HG03064 (cell line): Measurements from ENCODE around the gene USP46.

Source experiments
- ATAC-seq: cut with Tn5 transposase; IDR thresholded peaks from one replicate; pipeline ENCODE4 v1.9.1; 2021; ENCODE audit warnings: low read depth; ENCODE audit not compliant: unreplicated experiment

Gene USP46

GRCh38 chr4:52622564-52622963 is 36.5 kb downstream of the USP46 start:
- ATAC-seq: no peak

- ATAC-seq: no peak
Observed at GRCh38 chr4:52621567-52621966, 37.5 kb downstream of the USP46 start.

DNA sequence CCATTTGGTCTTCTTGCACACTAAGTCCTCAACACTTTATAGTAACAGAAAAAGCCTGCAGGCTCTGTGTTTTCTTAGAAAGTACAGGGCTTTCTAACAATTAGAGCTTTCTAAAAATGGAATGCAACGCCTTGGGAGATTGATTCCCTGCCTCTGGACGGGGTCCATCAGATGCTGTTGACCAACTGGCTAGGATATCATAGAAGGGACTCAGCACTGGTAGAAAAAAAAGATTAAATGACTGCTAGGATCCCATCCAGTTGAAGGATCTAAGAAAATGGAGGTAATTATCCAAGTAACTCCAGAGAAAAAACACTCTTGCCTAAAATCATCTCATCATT is 39.5 kb downstream of the USP46 start:
- no peak for ATAC-seq

GRCh38 chr4:52618795-52619590 is 40.1 kb downstream of the USP46 start:
- ATAC-seq: no peak

DNA sequence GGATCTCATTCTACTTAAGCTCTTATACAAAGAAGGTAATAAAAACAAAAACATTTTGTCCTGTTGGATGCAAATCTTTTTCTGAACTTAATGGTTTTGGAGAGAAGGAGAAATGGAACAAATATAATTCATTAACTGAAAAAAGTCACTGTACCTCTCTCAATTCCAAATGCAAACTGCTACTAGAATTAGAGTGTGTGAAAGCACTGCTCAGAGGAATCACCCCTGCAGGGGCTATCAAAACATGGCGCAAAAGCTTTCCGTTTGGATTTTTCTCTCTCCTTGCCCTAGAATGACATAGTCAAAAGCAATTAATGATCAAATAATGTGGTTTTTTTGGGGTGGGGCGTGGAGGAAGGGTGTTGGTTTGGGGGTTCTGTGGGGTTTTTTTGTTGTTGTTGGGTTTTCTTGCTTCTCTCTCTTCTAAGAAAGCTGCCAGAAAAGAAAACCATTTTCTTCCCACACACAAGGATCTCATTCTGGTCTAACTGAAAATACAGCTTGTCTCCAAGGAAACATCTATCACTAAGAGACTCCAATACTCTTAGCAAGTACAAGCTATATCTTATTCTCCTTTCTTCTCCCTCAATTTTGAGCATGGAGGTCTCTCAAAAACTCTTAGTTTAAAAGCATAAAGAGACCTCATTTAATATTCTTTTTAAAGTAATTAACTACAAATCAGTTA is 41.6 kb downstream of the USP46 start:
- ATAC-seq: no peak

DNA sequence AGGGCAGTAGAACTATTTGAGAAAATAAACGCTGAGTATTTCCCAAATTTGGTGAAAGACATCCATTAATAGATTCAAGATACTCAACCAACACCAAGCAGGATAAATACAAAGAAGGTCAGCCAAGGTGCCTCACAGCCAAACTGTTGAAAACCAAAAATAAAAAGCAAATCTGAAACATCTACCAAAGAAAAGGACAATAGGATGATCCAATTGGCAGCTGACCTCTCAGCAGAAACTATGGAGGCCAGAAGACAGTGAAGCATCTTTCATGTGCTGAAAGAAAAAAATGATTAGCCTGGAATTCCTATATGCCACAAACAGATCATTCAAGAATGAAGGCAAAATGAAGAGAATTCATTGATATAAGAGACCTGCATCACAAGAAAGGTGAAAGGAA is 44.9 kb downstream of the USP46 start:
- no peak for ATAC-seq

GRCh38 chr4:52612341-52612740 is 46.8 kb downstream of the USP46 start:
- no peak for ATAC-seq

GRCh38 chr4:52611030-52611555 is 48.0 kb downstream of the USP46 start:
- ATAC-seq: no peak

DNA sequence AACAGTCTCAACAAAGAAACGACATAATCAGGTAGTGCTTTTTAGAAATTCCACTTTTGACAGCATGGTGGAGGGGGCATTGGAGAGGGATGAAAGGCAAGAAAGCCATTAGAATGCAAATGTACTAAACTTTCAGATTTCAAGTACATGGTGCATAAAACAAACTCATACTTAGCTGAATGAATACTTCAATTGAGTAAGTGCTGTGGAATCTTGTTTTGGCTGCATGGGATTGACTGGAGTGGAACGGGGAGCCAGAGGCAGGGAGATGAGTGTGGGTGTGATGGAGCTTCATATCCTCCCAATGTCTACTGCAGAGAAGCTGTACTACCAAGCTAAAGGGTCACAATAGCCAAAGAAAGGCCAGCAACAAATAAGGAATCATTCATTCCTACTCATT is 52.4 kb downstream of the USP46 start:
- ATAC-seq: no peak

- ATAC-seq: no peak
Observed at GRCh38 chr4:52606040-52606439, 53.1 kb downstream of the USP46 start.

DNA sequence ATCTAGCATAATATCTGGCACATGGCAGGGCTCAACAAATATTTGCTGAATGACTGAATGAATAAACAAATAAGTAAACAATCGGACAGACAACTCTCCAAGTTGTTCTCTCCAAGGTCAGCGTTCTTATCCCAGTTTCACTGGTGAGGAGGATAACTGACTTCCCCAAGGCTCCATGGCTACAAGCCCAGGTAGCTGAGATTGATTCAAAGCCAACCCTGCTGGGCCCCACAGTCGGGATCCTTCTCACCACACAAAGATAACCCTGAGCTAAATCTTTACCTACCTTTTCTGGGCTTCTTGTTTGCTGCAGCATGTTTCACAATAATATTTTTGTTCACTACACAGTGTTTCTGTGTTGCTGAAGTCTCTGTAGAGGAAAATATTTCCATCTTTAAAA is 54.9 kb downstream of the USP46 start:
- ATAC-seq: no peak

- ATAC-seq: no peak
Observed at GRCh38 chr4:52600275-52600674, 58.8 kb downstream of the USP46 start.

- ATAC-seq: no peak
Observed at GRCh38 chr4:52595001-52595400, 64.1 kb downstream of the USP46 start.

DNA sequence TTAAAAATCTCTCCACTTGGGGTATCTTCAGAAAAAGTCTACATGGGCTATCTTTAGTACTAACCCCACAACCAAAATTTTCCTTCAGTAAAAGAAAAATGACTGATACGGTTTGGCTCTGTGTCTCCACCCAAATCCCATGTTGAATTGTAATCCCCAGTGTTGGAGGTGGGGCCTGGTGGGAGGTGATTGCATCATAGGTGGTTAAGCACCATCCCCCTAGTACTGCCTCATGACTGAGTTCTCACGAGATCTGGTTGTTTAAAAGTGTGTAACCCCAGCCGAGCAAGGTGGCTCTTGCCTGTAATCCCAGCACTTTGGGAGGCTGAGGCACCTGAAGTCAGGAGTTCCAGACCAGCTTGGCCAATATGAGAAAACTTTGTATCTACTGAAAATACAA is 66.8 kb downstream of the USP46 start:
- no peak for ATAC-seq

GRCh38 chr4:52588771-52589591 is 70.1 kb downstream of the USP46 start:
- no peak for ATAC-seq

- no peak for ATAC-seq
Observed at GRCh38 chr4:52588097-52588496, 71.0 kb downstream of the USP46 start.

GRCh38 chr4:52586069-52586468 is 73.0 kb downstream of the USP46 start:
- ATAC-seq: no peak

DNA sequence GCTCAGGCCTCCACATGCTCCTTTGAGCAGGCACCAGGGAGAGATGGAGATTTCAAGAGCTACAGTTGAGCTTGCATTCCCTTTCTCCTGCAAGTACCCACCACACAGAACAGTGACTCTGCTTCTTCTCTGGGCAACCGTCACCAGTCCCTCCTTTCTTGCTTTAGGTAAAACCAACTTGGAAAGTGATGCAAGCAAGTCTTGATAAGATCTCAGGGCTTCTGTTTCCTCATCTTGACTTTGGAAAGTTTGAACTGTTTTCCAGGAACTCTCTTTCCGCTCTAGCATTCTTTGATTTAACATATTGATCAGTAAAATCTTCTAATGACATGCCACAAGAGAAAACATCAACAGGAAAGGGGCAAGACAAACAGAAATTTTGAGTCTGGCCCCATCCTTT is 73.7 kb downstream of the USP46 start:
- ATAC-seq: no peak

GRCh38 chr4:52579602-52580272 is 79.4 kb downstream of the USP46 start:
- no peak for ATAC-seq

DNA sequence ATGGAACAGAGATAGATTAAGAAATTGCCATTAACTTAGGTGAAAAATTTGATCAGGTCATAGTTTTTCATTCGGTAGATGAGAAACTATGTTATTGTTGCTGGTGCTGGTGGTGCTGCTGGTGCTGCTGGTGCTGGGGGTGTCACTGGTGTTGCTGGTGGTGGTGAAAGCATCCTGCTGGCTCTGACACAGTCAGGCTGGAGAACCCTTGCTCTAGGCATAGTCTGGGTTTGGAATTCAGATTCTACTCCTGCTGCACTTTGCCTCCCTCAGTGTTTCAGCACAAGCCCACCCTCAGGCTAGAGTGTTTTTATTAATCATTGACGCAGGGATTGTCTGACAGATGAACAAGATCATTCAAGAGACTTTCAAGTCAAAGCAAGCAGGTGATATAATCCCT is 80.2 kb downstream of the USP46 start:
- ATAC-seq: no peak

DNA sequence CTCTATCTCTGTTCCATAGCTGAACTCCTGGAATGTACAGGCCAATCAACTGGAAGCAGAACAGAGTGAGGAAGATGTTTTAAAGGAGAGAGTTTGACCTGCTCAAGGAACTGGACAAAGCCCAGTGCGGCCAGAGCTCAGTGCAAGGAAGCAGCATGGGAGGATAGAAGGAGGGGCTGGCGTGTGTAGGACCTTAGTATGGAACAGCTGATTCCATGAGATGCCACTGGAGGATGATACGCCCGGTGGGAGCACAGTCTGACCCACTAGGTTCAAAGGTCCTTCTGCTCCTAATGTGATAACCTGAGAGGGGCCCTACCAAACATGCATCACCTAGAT is 81.5 kb downstream of the USP46 start:
- ATAC-seq: no peak
